H9 (cell line): ENCODE data around the gene SSBP3. TPM values are rescaled to one million over a fixed set of nuclear protein-coding genes. Genes with fewer than 3 reads are reported as not detected.

Experiments used
- DNase-seq: peaks from one replicate; pipeline ENCODE4 v3.0.0-alpha.2; 2017
- H2AFZ ChIP-seq: one replicate; pipeline ENCODE4 v1.6.1; 2013; ENCODE audit warnings: mild to moderate bottlenecking, low read length, control low read depth, moderate library complexity
- H2AK5ac ChIP-seq: 2 replicates; pipeline ENCODE4 v1.6.1; 2013; ENCODE audit warnings: low read length, control low read depth, mixed read lengths; ENCODE audit not compliant: insufficient read length
- H2BK120ac ChIP-seq: one replicate; pipeline ENCODE4 v1.6.1; 2013; ENCODE audit warnings: low read depth, mild to moderate bottlenecking, low read length, control low read depth, inconsistent platforms; ENCODE audit not compliant: poor library complexity, severe bottlenecking
- H2BK12ac ChIP-seq: 2 replicates; pipeline ENCODE4 v1.6.1; 2013; ENCODE audit warnings: low read length, control low read depth, mixed read lengths, low read depth; ENCODE audit not compliant: insufficient read length
- H2BK15ac ChIP-seq: 2 replicates; pipeline ENCODE4 v1.6.1; 2013; ENCODE audit warnings: low read depth, low read length, control low read depth
- H2BK20ac ChIP-seq: one replicate; pipeline ENCODE4 v1.6.1; 2013; ENCODE audit warnings: low read depth, mild to moderate bottlenecking, low read length, control low read depth, inconsistent platforms; ENCODE audit not compliant: poor library complexity, severe bottlenecking
- H2BK5ac ChIP-seq: 2 replicates; pipeline ENCODE4 v1.6.1; 2013; ENCODE audit warnings: low read length, control low read depth, mixed read lengths; ENCODE audit not compliant: insufficient read length
- H3K14ac ChIP-seq: 2 replicates; pipeline ENCODE4 v1.6.1; 2013; ENCODE audit warnings: low read length, control low read depth; ENCODE audit not compliant: insufficient read depth
- H3K18ac ChIP-seq: 2 replicates; pipeline ENCODE4 v1.6.1; 2013; ENCODE audit warnings: low read depth, mild to moderate bottlenecking, mixed read lengths, low read length, control low read depth; ENCODE audit not compliant: insufficient read length
- H3K23ac ChIP-seq: 2 replicates; pipeline ENCODE4 v1.6.1; 2013; ENCODE audit warnings: low read length, control low read depth, mixed read lengths, low read depth; ENCODE audit not compliant: insufficient read length
- H3K23me2 ChIP-seq: 2 replicates; pipeline ENCODE4 v1.6.1; 2013; ENCODE audit warnings: low read depth, mild to moderate bottlenecking, mixed read lengths, low read length, control low read depth; ENCODE audit not compliant: insufficient read length, poor library complexity, severe bottlenecking
- H3K27ac ChIP-seq: 2 replicates; pipeline ENCODE4 v1.5.1; 2013; ENCODE audit warnings: low read length, control low read depth, mixed read lengths, low read depth; ENCODE audit not compliant: insufficient read length
- H3K27me3 ChIP-seq: 2 replicates; pipeline ENCODE4 v1.6.1; 2013; ENCODE audit warnings: low read length, control low read depth, inconsistent platforms; ENCODE audit not compliant: insufficient read depth
- H3K4ac ChIP-seq: 2 replicates; pipeline ENCODE4 v1.6.1; 2013; ENCODE audit warnings: low read depth, mild to moderate bottlenecking, control low read depth, inconsistent platforms, low read length, moderate library complexity
- H3K4me1 ChIP-seq: 2 replicates; pipeline ENCODE4 v1.6.1; 2013; ENCODE audit warnings: low read length, control low read depth, inconsistent platforms; ENCODE audit not compliant: insufficient read depth
- H3K4me2 ChIP-seq: 2 replicates; pipeline ENCODE4 v1.6.1; 2013; ENCODE audit warnings: low read length, control low read depth, mixed read lengths; ENCODE audit not compliant: insufficient read length, insufficient read depth
- H3K56ac ChIP-seq: 2 replicates; pipeline ENCODE4 v1.6.1; 2013; ENCODE audit warnings: low read depth, mild to moderate bottlenecking, mixed read lengths, low read length, control low read depth; ENCODE audit not compliant: insufficient read length
- H3K79me1 ChIP-seq: 2 replicates; pipeline ENCODE4 v1.6.1; 2013; ENCODE audit warnings: low read depth, mild to moderate bottlenecking, moderate library complexity, low read length, control low read depth, inconsistent platforms; ENCODE audit not compliant: insufficient read depth, poor library complexity, severe bottlenecking
- H3K79me2 ChIP-seq: 2 replicates; pipeline ENCODE4 v1.6.1; 2013; ENCODE audit warnings: low read length, control low read depth, inconsistent platforms; ENCODE audit not compliant: insufficient read depth
- H3K9ac ChIP-seq: 2 replicates; pipeline ENCODE4 v1.6.1; 2013; ENCODE audit warnings: low read length, control low read depth, mixed read lengths; ENCODE audit not compliant: insufficient read length; ENCODE audit errors: extremely low read depth
- H3K9me3 ChIP-seq: one replicate; pipeline ENCODE4 v1.6.1; 2013; ENCODE audit warnings: low read depth, low read length, inconsistent platforms; ENCODE audit not compliant: control insufficient read depth
- H3T11ph ChIP-seq: one replicate; pipeline ENCODE4 v1.6.1; 2013; ENCODE audit warnings: mild to moderate bottlenecking, low read length, control low read depth, inconsistent platforms
- H4K20me1 ChIP-seq: one replicate; pipeline ENCODE4 v1.6.1; 2013; ENCODE audit not compliant: control insufficient read depth, insufficient read length, insufficient read depth
- H4K5ac ChIP-seq: 2 replicates; pipeline ENCODE4 v1.6.1; 2013; ENCODE audit warnings: low read depth, mild to moderate bottlenecking, mixed read lengths, low read length, control low read depth; ENCODE audit not compliant: insufficient read length
- H4K8ac ChIP-seq: replicated peaks from 2 replicates; pipeline ENCODE4 v1.6.1; 2013; ENCODE audit warnings: low read length, control low read depth, mixed read lengths, low read depth; ENCODE audit not compliant: insufficient read length
- H4K91ac ChIP-seq: 2 replicates; pipeline ENCODE4 v1.6.1; 2013; ENCODE audit warnings: low read depth, mild to moderate bottlenecking, moderate library complexity, mixed read lengths, low read length, control low read depth; ENCODE audit not compliant: insufficient read length
- H3K27ac Mint-ChIP-seq, 3 experiments: 2 replicates in 2 of 3; 3 replicates in 1 of 3; pipeline ENCODE4 v1.8.0; 2020 to 2021; ENCODE audit warnings: mixed read lengths in 3 of 3, mild to moderate bottlenecking in 1 of 3, moderate library complexity in 1 of 3
- H3K27me3 Mint-ChIP-seq: 2 replicates; pipeline ENCODE4 v1.8.0; 2021; ENCODE audit warnings: low read depth, mild to moderate bottlenecking, moderate library complexity, mixed read lengths
- H3K36me3 Mint-ChIP-seq, 3 experiments: 2 replicates in 2 of 3; 3 replicates in 1 of 3; pipeline ENCODE4 v1.8.0; 2020 to 2021; ENCODE audit warnings: low read depth in 3 of 3, mixed read lengths in 3 of 3; ENCODE audit not compliant: insufficient read depth in 1 of 3
- H3K4me1 Mint-ChIP-seq, 2 experiments: 2 replicates each; pipeline ENCODE4 v1.8.0; 2020; ENCODE audit warnings: mixed read lengths in 2 of 2
- H3K4me3 Mint-ChIP-seq, 2 experiments: 2 replicates in 1 of 2; 3 replicates in 1 of 2; pipeline ENCODE4 v1.8.0; 2020 to 2021; ENCODE audit warnings: mild to moderate bottlenecking in 2 of 2, mixed read lengths in 2 of 2, moderate library complexity in 1 of 2
- H3K9me3 Mint-ChIP-seq, 2 experiments: 2 replicates in 1 of 2; 3 replicates in 1 of 2; pipeline ENCODE4 v1.8.0; 2020; ENCODE audit warnings: mild to moderate bottlenecking in 2 of 2, mixed read lengths in 2 of 2, moderate library complexity in 1 of 2
- WGBS: extraction: QIAGEN DNeasy Blood & Tissue Kit; methylation state at CpG from one replicate; pipeline ENCODE4 v1.1.7; 2013; ENCODE audit warnings: missing lambda C conversion rate, low lambda C conversion rate, mixed read lengths; ENCODE audit not compliant: insufficient read length; ENCODE audit errors: extremely low coverage; 5-methylcytosine and 5-hydroxymethylcytosine counted together
- total RNA-seq: library from RNA; stranded (reverse); gene quantifications from 2 replicates; pipeline ENCODE4 v1.2.1, GENCODE V29; 2021
- TF ChIP-seq, protein P1 (sequence below): fragments of 200-600 bp; sonication (generic); conservative IDR thresholded peaks from 3 replicates; pipeline ENCODE4 v1.8.0; 2021; ENCODE audit warnings: antibody characterized with exemption, mild to moderate bottlenecking

Gene SSBP3
- total RNA-seq, 1 experiment from 2014 or later = 126 TPM

DNA sequence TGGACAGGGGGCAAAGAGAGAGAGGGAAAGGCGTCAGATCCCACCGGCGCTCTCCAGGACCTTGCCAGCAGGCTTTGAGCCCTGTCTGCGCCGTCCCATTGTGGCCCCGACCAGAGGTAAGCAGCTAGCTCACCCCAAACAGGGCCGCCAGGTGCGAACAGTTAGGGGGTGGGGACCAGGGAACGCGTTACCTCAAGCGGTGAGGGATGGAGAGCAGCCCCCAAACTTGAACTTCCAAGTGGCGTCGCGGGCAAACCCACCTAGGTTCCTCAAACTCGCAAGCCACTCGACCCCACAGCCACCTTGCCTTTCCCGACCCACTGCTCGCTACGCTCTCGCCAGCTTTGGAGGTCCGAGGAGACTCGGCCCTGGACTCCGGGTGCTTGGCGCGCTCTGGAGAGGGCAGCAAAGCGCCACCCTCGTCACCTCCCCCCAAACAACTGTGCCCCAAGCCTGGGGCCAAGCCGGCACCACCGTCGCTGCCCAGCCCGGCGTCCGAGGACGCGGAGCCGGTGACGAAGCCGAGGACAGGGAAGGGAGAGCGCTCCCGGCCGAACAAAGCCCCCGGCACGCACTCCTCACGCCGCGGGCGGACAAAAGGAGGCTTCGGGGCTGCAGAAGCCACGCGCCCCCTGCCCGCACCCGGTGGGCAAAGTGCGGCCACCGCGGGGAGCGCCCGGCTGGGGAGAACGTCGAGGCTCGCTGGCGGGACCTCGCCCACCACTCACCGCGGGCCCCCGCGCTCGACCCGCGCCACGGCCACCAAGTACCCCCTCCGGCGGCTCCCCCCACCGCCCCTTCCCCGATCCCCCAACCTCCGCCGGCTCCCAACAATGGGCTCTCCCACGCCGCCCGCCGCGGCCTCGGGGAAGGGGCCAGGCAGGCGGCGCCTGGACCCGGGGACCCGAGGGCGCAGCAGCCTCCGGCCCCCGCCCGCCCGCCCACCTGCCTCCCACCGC is 976 bp downstream of the SSBP3 start:
- H3K9me3 Mint-ChIP-seq = no peaks in the 10 kb centered on the region
- Histone ChIP-seq H2BK15ac (no peak overlapping the region), H3K79me2 (peaks cover 29% of the 10 kb centered on the region; the same call in 1 of the 2 replicates), H3K79me1 (peaks cover 13% of the 10 kb centered on the region), H3K14ac (peak overlapping the region; percentile 89), H3K56ac (no peak overlapping the region), H3K27me3 (no peaks in the 10 kb centered on the region), H2BK20ac (no peak overlapping the region), H3K4me1 (peaks cover 9% of the 10 kb centered on the region; the same call in 1 of the 2 replicates), H3K4me2 (peak overlapping the region; percentile 77), H2BK120ac (no peak overlapping the region), H3K23me2 (peaks cover 14% of the 10 kb centered on the region), H3K9ac (peak overlapping the region; percentile 64), H3K23ac (no peak overlapping the region), H2BK12ac (no peak overlapping the region), H3K4ac (no peak overlapping the region), H4K91ac (no peak overlapping the region), H4K5ac (no peak overlapping the region), H3K18ac (no peak overlapping the region), H2AFZ (no peak overlapping the region), H4K20me1 (peaks cover 5% of the 10 kb centered on the region), H2BK5ac (no peak overlapping the region), H3K27ac (no peak overlapping the region), H3K9me3 (no peaks in the 10 kb centered on the region), H2AK5ac (no peak overlapping the region), H3T11ph (no peak overlapping the region), H4K8ac (no peak overlapping the region)
- peak overlapping the region; percentile 85 to 89 for H3K4me3 Mint-ChIP-seq
- TF ChIP-seq, protein P1, sequence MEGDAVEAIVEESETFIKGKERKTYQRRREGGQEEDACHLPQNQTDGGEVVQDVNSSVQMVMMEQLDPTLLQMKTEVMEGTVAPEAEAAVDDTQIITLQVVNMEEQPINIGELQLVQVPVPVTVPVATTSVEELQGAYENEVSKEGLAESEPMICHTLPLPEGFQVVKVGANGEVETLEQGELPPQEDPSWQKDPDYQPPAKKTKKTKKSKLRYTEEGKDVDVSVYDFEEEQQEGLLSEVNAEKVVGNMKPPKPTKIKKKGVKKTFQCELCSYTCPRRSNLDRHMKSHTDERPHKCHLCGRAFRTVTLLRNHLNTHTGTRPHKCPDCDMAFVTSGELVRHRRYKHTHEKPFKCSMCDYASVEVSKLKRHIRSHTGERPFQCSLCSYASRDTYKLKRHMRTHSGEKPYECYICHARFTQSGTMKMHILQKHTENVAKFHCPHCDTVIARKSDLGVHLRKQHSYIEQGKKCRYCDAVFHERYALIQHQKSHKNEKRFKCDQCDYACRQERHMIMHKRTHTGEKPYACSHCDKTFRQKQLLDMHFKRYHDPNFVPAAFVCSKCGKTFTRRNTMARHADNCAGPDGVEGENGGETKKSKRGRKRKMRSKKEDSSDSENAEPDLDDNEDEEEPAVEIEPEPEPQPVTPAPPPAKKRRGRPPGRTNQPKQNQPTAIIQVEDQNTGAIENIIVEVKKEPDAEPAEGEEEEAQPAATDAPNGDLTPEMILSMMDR = no peak
- no peak for DNase-seq
- peaks cover 39 to 43% (median 41%) of the 10 kb centered on the region in 3 experiments for H3K36me3 Mint-ChIP-seq
- no peaks in the 10 kb centered on the region for H3K27me3 Mint-ChIP-seq
- no CpG with 5 or more reads among the region's 92 CpGs for WGBS
- peak overlapping the region in 1 of 3 experiments; percentile 86; a peak in 1 of 7 replicates for H3K27ac Mint-ChIP-seq
- H3K4me1 Mint-ChIP-seq = peaks cover 63 to 68% of the 10 kb centered on the region in 2 experiments
